ENCODE results near the gene HBG2.

The HBG2 gene

GRCh38 chr11:5223686-5224085 is 30.9 kb downstream of the HBG2 start:
- H3K9me3 ChIP-seq (ENCODE audit: control insufficient read depth, low read length) = no peaks in the 10 kb centered on the region
- H3K4me1 ChIP-seq (ENCODE audit: control insufficient read depth, insufficient read depth, low read length, poor library complexity, severe bottlenecking) = no peaks in the 10 kb centered on the region
- H3K27me3 ChIP-seq (replicated peaks; ENCODE audit: control insufficient read depth, insufficient read depth, low read length, poor library complexity, severe bottlenecking) = no peaks in the 10 kb centered on the region
- no peaks in the 10 kb centered on the region for H3K36me3 ChIP-seq (ENCODE audit: control insufficient read depth, insufficient read depth, low read length)
- H3K4me3 ChIP-seq (ENCODE audit: insufficient read depth, low read depth, low read length, poor library complexity, severe bottlenecking) = no peak overlapping the region
- no peak for DNase-seq
- H3K27ac ChIP-seq (ENCODE audit: insufficient read depth, low read length, poor library complexity, severe bottlenecking) = no peak overlapping the region

- H3K4me1 ChIP-seq (ENCODE audit: control insufficient read depth, insufficient read depth, low read length, poor library complexity, severe bottlenecking) = no peaks in the 10 kb centered on the region
- no peaks in the 10 kb centered on the region for H3K27me3 ChIP-seq (replicated peaks; ENCODE audit: control insufficient read depth, insufficient read depth, low read length, poor library complexity, severe bottlenecking)
- DNase-seq = no peak
- no peak overlapping the region for H3K4me3 ChIP-seq (ENCODE audit: insufficient read depth, low read depth, low read length, poor library complexity, severe bottlenecking)
- H3K36me3 ChIP-seq (ENCODE audit: control insufficient read depth, insufficient read depth, low read length) = no peaks in the 10 kb centered on the region
- no peaks in the 10 kb centered on the region for H3K9me3 ChIP-seq (ENCODE audit: control insufficient read depth, low read length)
- no peak overlapping the region for H3K27ac ChIP-seq (ENCODE audit: insufficient read depth, low read length, poor library complexity, severe bottlenecking)
These were observed 31.4 kb downstream of the HBG2 start for GRCh38 chr11:5223146-5223545.

- Histone ChIP-seq H3K36me3 (ENCODE audit: control insufficient read depth, insufficient read depth, low read length) (no peaks in the 10 kb centered on the region), H3K27ac (ENCODE audit: insufficient read depth, low read length, poor library complexity, severe bottlenecking) (no peak overlapping the region), H3K4me1 (ENCODE audit: control insufficient read depth, insufficient read depth, low read length, poor library complexity, severe bottlenecking) (no peaks in the 10 kb centered on the region), H3K4me3 (ENCODE audit: insufficient read depth, low read depth, low read length, poor library complexity, severe bottlenecking) (no peak overlapping the region), H3K27me3 (replicated peaks; ENCODE audit: control insufficient read depth, insufficient read depth, low read length, poor library complexity, severe bottlenecking) (no peaks in the 10 kb centered on the region), H3K9me3 (ENCODE audit: control insufficient read depth, low read length) (no peaks in the 10 kb centered on the region)
- no peak for DNase-seq
These were observed 44.1 kb downstream of the HBG2 start for GRCh38 chr11:5210376-5210885.

- no peaks in the 10 kb centered on the region for H3K4me1 ChIP-seq (ENCODE audit: control insufficient read depth, insufficient read depth, low read length, poor library complexity, severe bottlenecking)
- no peaks in the 10 kb centered on the region for H3K9me3 ChIP-seq (ENCODE audit: control insufficient read depth, low read length)
- no peaks in the 10 kb centered on the region for H3K36me3 ChIP-seq (ENCODE audit: control insufficient read depth, insufficient read depth, low read length)
- H3K4me3 ChIP-seq (ENCODE audit: insufficient read depth, low read depth, low read length, poor library complexity, severe bottlenecking) = no peak overlapping the region
- no peak for DNase-seq
- H3K27ac ChIP-seq (ENCODE audit: insufficient read depth, low read length, poor library complexity, severe bottlenecking) = no peak overlapping the region
- no peaks in the 10 kb centered on the region for H3K27me3 ChIP-seq (replicated peaks; ENCODE audit: control insufficient read depth, insufficient read depth, low read length, poor library complexity, severe bottlenecking)
These were observed 49.8 kb downstream of the HBG2 start for GRCh38 chr11:5204787-5205186.

- H3K36me3 ChIP-seq (ENCODE audit: control insufficient read depth, insufficient read depth, low read length) = no peaks in the 10 kb centered on the region
- no peak overlapping the region for H3K4me3 ChIP-seq (ENCODE audit: insufficient read depth, low read depth, low read length, poor library complexity, severe bottlenecking)
- no peak for DNase-seq
- no peaks in the 10 kb centered on the region for H3K9me3 ChIP-seq (ENCODE audit: control insufficient read depth, low read length)
- no peak overlapping the region for H3K27ac ChIP-seq (ENCODE audit: insufficient read depth, low read length, poor library complexity, severe bottlenecking)
- H3K4me1 ChIP-seq (ENCODE audit: control insufficient read depth, insufficient read depth, low read length, poor library complexity, severe bottlenecking) = no peaks in the 10 kb centered on the region
- no peaks in the 10 kb centered on the region for H3K27me3 ChIP-seq (replicated peaks; ENCODE audit: control insufficient read depth, insufficient read depth, low read length, poor library complexity, severe bottlenecking)
These were observed 51.2 kb downstream of the HBG2 start for GRCh38 chr11:5203366-5203765.

All from effector memory CD4-positive, alpha-beta T cell (primary cell).